Heart left ventricle (tissue), 13 donors: ENCODE data around the gene AKAP3.

Experiments
- POLR2A ChIP-seq, 2 donors: fragments of 450-650 bp; IDR thresholded peaks; one replicate each; pipeline ENCODE4 v1.6.1; 2017; ENCODE audit warnings: antibody characterized with exemption in 2 of 2, mild to moderate bottlenecking in 2 of 2, moderate library complexity in 2 of 2
- TF ChIP-seq, protein P1 (sequence below), 12 donors: fragments of 200-600 bp; sonication (generic) in 4 of 12; IDR thresholded peaks; one replicate each; pipeline versions ENCODE4 v1.5.0 to v1.8.0; 2018 to 2022; ENCODE audit warnings: antibody characterized with exemption in 12 of 12, mild to moderate bottlenecking in 5 of 12
- donor health status: ischemic (EF 13 %, LVEDD 7.1; RV severe dilation, severe dysfunction).
- donor health status: DM: no; HTN: yes; CAD: no.
- donor health status: DM: no; HTN: no; CAD: no.
- donor health status: ischemic (EF 25% LVEDD 6.9; RV normal size, moderate dysfunction).
- donor health status: ischemic (EF 25% LVEDD 5.7; RV mildly dilated, moderate dysfunction).
- donor health status: ischemic (EF 35%, LVEDD 5.7; RV mildly dilated, moderate dysfunction).
- donor health status: nonischemic (EF 11% LVEDD 7.7; RV severe dilation, severe dysfunction).
- donor health status: DM: yes; HTN: yes; CAD: no.
- donor health status: PGD.
- donor health status: ischemic (EF 29% LVEDD 5.4; RV normal size, mild dysfunction).
- donor health status: nonischemic (EF 23%, LVEDD 6.1; RV moderate dilation, normal function).

DNA sequence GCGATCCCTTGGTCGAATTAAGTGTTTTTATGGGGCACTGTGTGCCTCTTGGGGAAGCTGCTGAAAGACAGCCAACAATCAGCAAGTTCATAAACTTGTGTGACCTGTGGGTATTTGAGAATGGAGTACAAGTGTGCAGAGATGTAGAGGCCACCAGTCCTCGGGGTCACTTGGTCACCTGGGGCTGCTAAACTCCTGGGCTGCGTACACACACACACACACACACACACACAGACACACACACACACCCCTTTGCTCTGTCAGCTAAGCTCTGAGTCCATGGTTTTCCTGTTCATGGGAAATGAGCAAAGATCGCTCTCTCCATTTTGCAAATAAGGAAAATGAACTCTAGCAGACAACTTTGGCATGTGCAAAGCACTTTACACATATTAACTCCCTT lies 62.4 kb downstream of the AKAP3 start:
- TF ChIP-seq, protein P1, sequence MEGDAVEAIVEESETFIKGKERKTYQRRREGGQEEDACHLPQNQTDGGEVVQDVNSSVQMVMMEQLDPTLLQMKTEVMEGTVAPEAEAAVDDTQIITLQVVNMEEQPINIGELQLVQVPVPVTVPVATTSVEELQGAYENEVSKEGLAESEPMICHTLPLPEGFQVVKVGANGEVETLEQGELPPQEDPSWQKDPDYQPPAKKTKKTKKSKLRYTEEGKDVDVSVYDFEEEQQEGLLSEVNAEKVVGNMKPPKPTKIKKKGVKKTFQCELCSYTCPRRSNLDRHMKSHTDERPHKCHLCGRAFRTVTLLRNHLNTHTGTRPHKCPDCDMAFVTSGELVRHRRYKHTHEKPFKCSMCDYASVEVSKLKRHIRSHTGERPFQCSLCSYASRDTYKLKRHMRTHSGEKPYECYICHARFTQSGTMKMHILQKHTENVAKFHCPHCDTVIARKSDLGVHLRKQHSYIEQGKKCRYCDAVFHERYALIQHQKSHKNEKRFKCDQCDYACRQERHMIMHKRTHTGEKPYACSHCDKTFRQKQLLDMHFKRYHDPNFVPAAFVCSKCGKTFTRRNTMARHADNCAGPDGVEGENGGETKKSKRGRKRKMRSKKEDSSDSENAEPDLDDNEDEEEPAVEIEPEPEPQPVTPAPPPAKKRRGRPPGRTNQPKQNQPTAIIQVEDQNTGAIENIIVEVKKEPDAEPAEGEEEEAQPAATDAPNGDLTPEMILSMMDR (IDR thresholded peaks at IDR 0.05) = no peak
- TF ChIP-seq POLR2A (IDR thresholded peaks at IDR 0.05) = no peak
